Astrocyte (in vitro differentiated cells and primary cell): ENCODE data around the gene CLCF1.

Source experiments
- CTCF ChIP-seq: IDR thresholded peaks from 2 replicates; pipeline ENCODE4 v1.5.1; 2011; ENCODE audit warnings: low read depth, mild to moderate bottlenecking, inconsistent platforms, low read length, moderate library complexity; ENCODE audit not compliant: insufficient read depth
- EZH2 ChIP-seq: IDR thresholded peaks from 2 replicates; pipeline ENCODE4 v1.6.1; 2012; ENCODE audit warnings: mild to moderate bottlenecking, low read length, inconsistent platforms; ENCODE audit not compliant: insufficient read depth

GRCh38 chr11:67364783-67365722 lies 8.3 kb downstream of the CLCF1 start:
- TF ChIP-seq CTCF (no peak), EZH2 (no peak)
